Cardiac fibroblast (primary cell): ENCODE results near the gene HEPACAM.

Source experiments
- DNase-seq, 2 donors: peaks; one replicate each; pipeline versions ENCODE4 v3.0.0 to v3.0.0-alpha.2; 2010; ENCODE audit warnings: low read depth in 2 of 2
- H3K4me3 ChIP-seq, 2 donors: replicated peaks in 1 of 2; 1 replicate in 1 of 2; 2 replicates in 1 of 2; pipeline ENCODE4 v1.5.1; 2011; ENCODE audit warnings: low read depth in 2 of 2, low read length in 2 of 2, mild to moderate bottlenecking in 2 of 2, moderate library complexity in 1 of 2
- TF ChIP-seq, protein P1 (sequence below): IDR thresholded peaks from one replicate; pipeline ENCODE4 v1.5.1; 2011; ENCODE audit warnings: low read depth, mild to moderate bottlenecking, low read length, inconsistent platforms

The HEPACAM gene

DNA sequence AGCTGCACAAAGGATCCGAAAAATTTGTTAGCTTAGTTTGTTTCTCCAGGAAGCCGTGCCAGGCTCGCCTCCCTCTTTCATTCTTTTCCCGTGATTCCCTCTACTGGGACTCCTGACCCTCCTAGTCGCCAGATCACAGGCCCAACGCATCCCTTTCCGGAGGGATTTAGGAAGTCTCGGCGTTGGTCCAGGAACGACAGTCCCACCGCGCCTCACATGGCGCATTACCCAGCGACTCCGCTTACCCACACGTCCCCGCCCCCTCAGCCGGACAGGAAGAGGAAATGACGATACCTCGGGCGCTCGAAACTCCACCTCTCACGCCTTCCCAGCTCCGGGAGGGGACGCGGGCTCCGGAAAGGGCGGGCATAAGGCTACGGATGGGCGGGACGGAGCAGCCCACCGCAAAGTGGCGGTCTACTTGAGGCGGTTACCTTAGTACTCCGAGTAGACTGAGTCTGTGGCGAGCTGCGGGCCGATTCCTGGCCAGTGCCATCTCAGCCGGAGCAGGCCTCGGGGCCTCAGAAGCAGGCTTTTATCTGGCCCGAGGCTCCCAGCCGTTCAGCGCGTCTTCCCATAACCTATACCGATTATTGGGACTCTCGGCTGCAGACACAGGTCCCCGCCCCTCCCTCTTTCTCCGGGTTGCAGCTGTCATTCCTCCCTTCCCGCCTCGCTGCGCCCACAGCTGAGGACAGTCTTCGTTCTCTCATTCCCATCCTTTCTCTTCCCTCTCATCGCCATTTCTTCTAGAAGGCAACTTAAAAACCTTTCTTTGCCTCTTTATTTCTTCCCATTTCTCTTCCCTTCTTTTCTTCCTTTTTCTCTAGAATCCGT, 18.1 kb upstream of the HEPACAM start, which contains the start of gene CCDC15:
Gene CCDC15, plus strand, starts transcription at position 450 of the 837 bp plus-strand sequence. CDS start 531 bp downstream, outside the sequence.
- TF ChIP-seq, protein P1, sequence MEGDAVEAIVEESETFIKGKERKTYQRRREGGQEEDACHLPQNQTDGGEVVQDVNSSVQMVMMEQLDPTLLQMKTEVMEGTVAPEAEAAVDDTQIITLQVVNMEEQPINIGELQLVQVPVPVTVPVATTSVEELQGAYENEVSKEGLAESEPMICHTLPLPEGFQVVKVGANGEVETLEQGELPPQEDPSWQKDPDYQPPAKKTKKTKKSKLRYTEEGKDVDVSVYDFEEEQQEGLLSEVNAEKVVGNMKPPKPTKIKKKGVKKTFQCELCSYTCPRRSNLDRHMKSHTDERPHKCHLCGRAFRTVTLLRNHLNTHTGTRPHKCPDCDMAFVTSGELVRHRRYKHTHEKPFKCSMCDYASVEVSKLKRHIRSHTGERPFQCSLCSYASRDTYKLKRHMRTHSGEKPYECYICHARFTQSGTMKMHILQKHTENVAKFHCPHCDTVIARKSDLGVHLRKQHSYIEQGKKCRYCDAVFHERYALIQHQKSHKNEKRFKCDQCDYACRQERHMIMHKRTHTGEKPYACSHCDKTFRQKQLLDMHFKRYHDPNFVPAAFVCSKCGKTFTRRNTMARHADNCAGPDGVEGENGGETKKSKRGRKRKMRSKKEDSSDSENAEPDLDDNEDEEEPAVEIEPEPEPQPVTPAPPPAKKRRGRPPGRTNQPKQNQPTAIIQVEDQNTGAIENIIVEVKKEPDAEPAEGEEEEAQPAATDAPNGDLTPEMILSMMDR: no peak
- peak; percentile 97 to 98 for DNase-seq
- peak within 1 kb of the TSS; percentile 63 to 73 for H3K4me3 ChIP-seq

DNA sequence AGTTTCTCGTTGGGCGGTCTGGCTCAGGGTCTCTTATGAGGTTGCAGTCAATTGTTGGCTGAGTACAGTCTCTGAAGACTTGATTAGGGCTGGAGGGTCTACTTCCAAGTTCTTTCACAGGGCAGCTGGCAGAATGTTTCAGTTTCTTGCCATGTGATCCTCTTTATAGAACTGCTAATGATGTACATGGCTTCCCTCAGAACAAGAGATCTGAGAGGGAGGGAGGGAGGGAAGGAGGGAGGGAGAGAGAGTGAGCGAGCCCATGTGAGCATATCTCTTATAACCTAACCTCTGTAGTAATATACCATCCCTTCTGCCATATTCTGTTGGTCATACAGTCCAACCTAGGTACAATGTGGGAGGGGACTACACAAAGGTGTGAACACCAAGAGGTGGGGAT, 15.5 kb upstream of the HEPACAM start:
- no peak overlapping the region for H3K4me3 ChIP-seq
- TF ChIP-seq, protein P1: no peak
- no peak for DNase-seq

DNA sequence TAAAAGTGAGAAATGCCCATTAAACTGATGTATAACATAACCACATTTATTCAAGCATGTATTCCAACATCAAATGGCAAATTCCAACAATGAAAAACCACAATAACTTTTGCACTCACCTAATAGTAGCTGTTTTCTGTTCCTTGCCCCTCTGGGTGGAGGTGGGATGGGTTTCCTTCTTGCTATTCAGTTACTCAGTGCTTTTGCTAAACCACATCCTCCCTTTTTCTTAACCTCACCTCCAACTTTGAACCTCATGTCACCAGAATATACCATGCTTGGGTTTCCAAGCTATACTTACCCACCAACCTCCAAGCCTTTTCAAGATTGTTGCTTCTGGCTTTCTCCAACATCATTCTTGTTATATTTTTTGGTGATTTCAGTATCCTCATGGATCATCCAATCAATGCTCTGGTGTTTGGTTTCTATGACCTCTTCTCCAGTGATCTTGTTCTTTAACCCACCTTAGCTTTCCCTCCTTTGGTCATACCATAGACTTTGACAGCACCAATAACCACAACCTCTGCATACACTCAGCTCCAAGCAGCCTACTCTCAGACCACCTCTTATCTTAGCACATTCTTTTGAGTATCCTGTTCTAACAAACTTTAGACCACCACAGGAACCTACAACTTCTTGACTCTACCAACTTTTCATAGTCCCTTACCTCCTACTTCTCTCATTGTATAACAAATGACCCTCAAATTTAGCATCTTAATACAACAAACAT, 14.9 kb upstream of the HEPACAM start:
- H3K4me3 ChIP-seq: no peak overlapping the region
- DNase-seq: no peak
- TF ChIP-seq, protein P1: no peak

DNA sequence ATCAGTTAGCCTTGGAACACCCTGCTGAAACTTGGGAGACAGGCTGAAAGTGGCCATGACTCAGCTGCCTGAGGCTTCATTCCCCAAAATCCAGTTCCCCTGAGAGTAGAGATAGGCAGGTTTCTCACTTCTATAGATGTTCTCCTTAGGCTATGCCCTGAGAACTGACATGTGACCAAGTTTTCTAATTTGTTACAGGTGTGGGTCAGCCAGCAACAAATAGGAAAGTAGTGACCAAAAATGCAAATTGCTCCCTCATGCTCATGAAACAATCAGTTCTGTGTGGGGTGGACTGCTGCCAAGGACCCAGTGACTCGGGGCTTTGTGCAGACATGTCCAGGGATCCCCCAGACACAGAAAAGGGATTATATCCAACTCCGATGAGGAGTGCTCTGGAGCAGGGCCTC, 10.9 kb upstream of the HEPACAM start:
- TF ChIP-seq, protein P1: no peak
- DNase-seq: peak in 1 of 2 donors; percentile 10
- no peak overlapping the region for H3K4me3 ChIP-seq

DNA sequence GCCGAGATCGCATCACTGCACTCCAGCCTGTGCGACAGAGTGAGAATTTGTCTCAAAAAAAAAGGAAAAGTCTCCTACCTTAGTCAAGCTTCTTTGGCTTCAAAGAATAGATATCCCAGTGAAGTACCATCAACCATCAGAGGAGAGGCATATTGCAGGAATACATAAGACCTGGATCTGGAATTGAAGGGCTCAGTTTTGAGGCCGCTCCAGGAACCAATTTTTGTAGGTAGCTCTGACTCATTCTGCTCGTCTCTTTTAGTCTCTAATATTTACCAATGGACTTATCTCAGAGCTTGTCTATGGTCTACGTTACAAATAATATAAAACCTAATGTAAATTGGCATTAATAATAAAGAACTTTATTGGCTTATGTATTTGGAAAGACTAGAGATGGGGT, 10.0 kb upstream of the HEPACAM start:
- TF ChIP-seq, protein P1: no peak
- no peak overlapping the region for H3K4me3 ChIP-seq
- no peak for DNase-seq

DNA sequence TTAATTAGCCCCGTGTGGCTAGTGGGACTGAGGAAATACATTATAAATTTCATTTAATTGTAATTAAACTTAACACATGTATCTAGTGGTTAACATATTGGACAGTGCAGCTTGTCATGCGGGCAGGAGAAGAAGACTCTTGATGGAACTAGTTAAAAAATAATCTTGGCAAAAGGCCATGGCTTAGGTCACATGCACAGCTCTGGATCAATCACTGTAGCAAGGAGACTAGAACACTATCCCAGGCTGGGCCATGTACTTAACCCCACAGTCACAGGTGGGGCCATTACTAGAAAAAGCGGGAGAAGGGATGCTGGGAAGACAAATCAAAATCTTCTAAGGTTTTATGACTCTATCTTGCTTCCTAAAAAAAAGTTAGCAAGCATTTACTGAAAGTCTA, 8.7 kb upstream of the HEPACAM start:
- TF ChIP-seq, protein P1: no peak
- no peak overlapping the region for H3K4me3 ChIP-seq
- DNase-seq: no peak
